K562 (cell line): Measurements from ENCODE around the gene CNTRL. TPM values are rescaled to one million over a fixed set of nuclear protein-coding genes. Genes with fewer than 3 reads are reported as not detected.

Experiments
- BHLHE40 ChIP-seq: IDR thresholded peaks from 2 replicates; pipeline ENCODE4 v1.6.1; 2011; ENCODE audit warnings: low read length, improper control_type of control experiment
- CC2D1A ChIP-seq: fragments of 450-650 bp; IDR thresholded peaks from 2 replicates; pipeline ENCODE4 v1.6.1; 2017; ENCODE audit warnings: mild to moderate bottlenecking
- FOS ChIP-seq: IDR thresholded peaks from 3 replicates; pipeline ENCODE4 v1.6.1; 2011; ENCODE audit not compliant: insufficient read length; ENCODE audit errors: extremely low read depth
- GABPA ChIP-seq: fragments of 200-800 bp; sonication (Bioruptor generic); conservative IDR thresholded peaks from 2 replicates; pipeline ENCODE4 v1.6.1; 2016; ENCODE audit warnings: low read depth, missing genetic modification characterization, missing compliant biosample characterization
- GABPB2 ChIP-seq: fragments of 250-450 bp; sonication (Bioruptor Pico); conservative IDR thresholded peaks from 2 replicates; pipeline ENCODE4 v1.5.1; 2021; ENCODE audit warnings: mild to moderate bottlenecking
- KDM5B ChIP-seq: fragments of 200-600 bp; sonication (generic); IDR thresholded peaks from 2 replicates; pipeline ENCODE4 v1.6.1; 2012; ENCODE audit warnings: low read depth, mild to moderate bottlenecking, moderate library complexity, low read length, control low read depth, inconsistent platforms; ENCODE audit not compliant: insufficient replicate concordance
- PBX2 ChIP-seq, 2 experiments: IDR thresholded peaks in 1 of 2; conservative IDR thresholded peaks in 1 of 2; 2 replicates each; pipeline ENCODE4 v1.6.1; 2016; ENCODE audit warnings: low read depth in 2 of 2, mild to moderate bottlenecking in 1 of 2, missing compliant biosample characterization in 1 of 2, missing genetic modification characterization in 1 of 2, moderate library complexity in 1 of 2
- PHF21A ChIP-seq: fragments of 450-650 bp; IDR thresholded peaks from 2 replicates; pipeline ENCODE4 v1.6.1; 2017; ENCODE audit warnings: low read depth, borderline replicate concordance
- PHF8 ChIP-seq: fragments of 200-600 bp; sonication (generic); IDR thresholded peaks from 2 replicates; pipeline ENCODE4 v1.6.1; 2012; ENCODE audit warnings: mixed run types, mild to moderate bottlenecking, inconsistent platforms, low read length, moderate library complexity, borderline replicate concordance
- POLR2G ChIP-seq: fragments of 200-400 bp; formaldehyde crosslinking; IDR thresholded peaks from 2 replicates; pipeline ENCODE4 v1.6.1; 2017; ENCODE audit warnings: low read depth, mild to moderate bottlenecking, antibody characterized with exemption, low read length, moderate library complexity
- POLR2H ChIP-seq: IDR thresholded peaks from 2 replicates; pipeline ENCODE4 v1.6.1; 2016; ENCODE audit warnings: missing genetic modification characterization, low read depth, mild to moderate bottlenecking, control low read depth, missing compliant biosample characterization, moderate library complexity
- PTRF ChIP-seq: fragments of 450-650 bp; IDR thresholded peaks from 2 replicates; pipeline ENCODE4 v1.6.1; 2016; ENCODE audit warnings: mild to moderate bottlenecking, missing genetic modification characterization, missing compliant biosample characterization
- RAD21 ChIP-seq, 2 experiments: fragments of 250-450 bp in 1 of 2; fragments of 450-650 bp in 1 of 2; sonication (Bioruptor Pico) in 1 of 2; formaldehyde crosslinking in 1 of 2; IDR thresholded peaks in 1 of 2; conservative IDR thresholded peaks in 1 of 2; 2 replicates each; pipeline versions ENCODE4 v1.4.0 to v1.8.0; 2020 to 2022; ENCODE audit warnings: mild to moderate bottlenecking in 2 of 2, moderate library complexity in 1 of 2
- RBFOX2 ChIP-seq: fragments of 200-400 bp; formaldehyde crosslinking; IDR thresholded peaks from 2 replicates; pipeline ENCODE4 v1.6.1; 2017; ENCODE audit warnings: low read depth, mild to moderate bottlenecking, low read length, moderate library complexity
- SRSF9 ChIP-seq: fragments of 200-400 bp; formaldehyde crosslinking; IDR thresholded peaks from 2 replicates; pipeline ENCODE4 v1.6.1; 2017; ENCODE audit warnings: low read depth, low read length, borderline replicate concordance
- SUPT5H ChIP-seq: fragments of 450-650 bp; IDR thresholded peaks from 2 replicates; pipeline ENCODE4 v1.6.1; 2016
- TEAD2 ChIP-seq: fragments of 450-650 bp; IDR thresholded peaks from 2 replicates; pipeline ENCODE4 v1.6.1; 2016; ENCODE audit warnings: missing genetic modification characterization, control low read depth, missing compliant biosample characterization
- ZFP36 ChIP-seq: fragments of 150-350 bp; IDR thresholded peaks from 2 replicates; pipeline ENCODE4 v1.6.1; 2018; ENCODE audit warnings: low read length, low read depth; ENCODE audit not compliant: partially characterized antibody
- ZNF354B ChIP-seq: fragments of 250-450 bp; sonication (Bioruptor Pico); IDR thresholded peaks from 2 replicates; pipeline ENCODE4 v1.4.0; 2020
- ZNF551 ChIP-seq: fragments of 250-450 bp; sonication (Bioruptor Pico); IDR thresholded peaks from 2 replicates; pipeline ENCODE4 v1.5.0; 2021; ENCODE audit warnings: mild to moderate bottlenecking, moderate library complexity
- polyA plus RNA-seq, 8 experiments: library from polyadenylated mRNA; depleted of rRNA in 4 of 8; stranded (reverse) in 5 of 8; unstranded in 3 of 8; fragments of >200 nt; fragmentation: Nextera tagmentation in 2 of 8; fragmentation: Illumina TruSeq in 1 of 8; extraction: Ambion mirVana in 2 of 8; extraction: Trizol in 1 of 8; gene quantifications; 2 replicates each; pipeline versions ENCODE4 v1.2.1 to v1.2.3, GENCODE V29; 2011 to 2014; ENCODE audit warnings: inconsistent platforms in 1 of 8, missing spikeins in 1 of 8
- total RNA-seq, 7 experiments: library from RNA; depleted of rRNA in 6 of 7; stranded (reverse); fragments of >200 nt in 6 of 7; fragmentation: Illumina TruSeq in 2 of 7; extraction: Trizol in 2 of 7; gene quantifications; 2 replicates each; pipeline versions ENCODE4 v1.2.1 to v1.2.3, GENCODE V29; 2011 to 2021; ENCODE audit warnings: low replicate concordance in 1 of 7
- TF ChIP-seq, protein P1 (sequence below): sonication (generic); IDR thresholded peaks from 2 replicates; pipeline ENCODE4 v1.6.1; 2016
- TF ChIP-seq, protein P2 (sequence below): fragments of 150-350 bp; IDR thresholded peaks from 2 replicates; pipeline ENCODE4 v1.6.1; 2014; ENCODE audit warnings: low read depth, mild to moderate bottlenecking, low read length, borderline replicate concordance

CNTRL gene
- total and polyA plus RNA-seq, 9 of the 15 experiments (the other 6 are each of a cell fraction or from before 2014, with no cell fraction given), result 9.2 to 28.9 (median 20.5) TPM

- TF ChIP-seq ZNF354B (CRISPR knock-in tag) (no peak), GABPB2 (no peak), POLR2G (peak; percentile 71), PHF8 (peak; percentile 56; the same call in 1 of the 2 replicates), ZNF551 (CRISPR knock-in tag) (no peak), SUPT5H (peak; percentile 60), PBX2 (CRISPR knock-in tag; IDR thresholded peaks at IDR 0.05; ENCODE audit: low read depth) (peak; percentile 49; the same call in 1 of the 2 replicates), PBX2 (tag; conservative IDR thresholded peaks at IDR 0.05; ENCODE audit: low read depth) (peak; percentile 96), RAD21 (CRISPR knock-in tag; conservative IDR thresholded peaks at IDR 0.05 in 1 of 2, IDR thresholded peaks at IDR 0.05 in 1 of 2) (0 out of 4 replicates have a peak, but pooled peaks of 1 of the 2 experiments have one; percentile 13), CC2D1A (peak; percentile 94), SRSF9 (no peak), PHF21A (peak; percentile 40; the same call in 1 of the 2 replicates), TEAD2 (tag) (peak; percentile 72; the same call in 1 of the 2 replicates), GABPA (peak; percentile 71), RBFOX2 (peak; percentile 77), KDM5B (no peak), POLR2H (tag) (peak; percentile 79), BHLHE40 (no peak), FOS (peak; percentile 61), PTRF (tag) (no peak), ZFP36 (no peak)
- TF ChIP-seq, protein P1, sequence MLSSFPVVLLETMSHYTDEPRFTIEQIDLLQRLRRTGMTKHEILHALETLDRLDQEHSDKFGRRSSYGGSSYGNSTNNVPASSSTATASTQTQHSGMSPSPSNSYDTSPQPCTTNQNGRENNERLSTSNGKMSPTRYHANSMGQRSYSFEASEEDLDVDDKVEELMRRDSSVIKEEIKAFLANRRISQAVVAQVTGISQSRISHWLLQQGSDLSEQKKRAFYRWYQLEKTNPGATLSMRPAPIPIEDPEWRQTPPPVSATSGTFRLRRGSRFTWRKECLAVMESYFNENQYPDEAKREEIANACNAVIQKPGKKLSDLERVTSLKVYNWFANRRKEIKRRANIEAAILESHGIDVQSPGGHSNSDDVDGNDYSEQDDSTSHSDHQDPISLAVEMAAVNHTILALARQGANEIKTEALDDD, result 0 out of 2 replicates have a peak, but pooled peaks have one; percentile 19
- TF ChIP-seq, protein P2, sequence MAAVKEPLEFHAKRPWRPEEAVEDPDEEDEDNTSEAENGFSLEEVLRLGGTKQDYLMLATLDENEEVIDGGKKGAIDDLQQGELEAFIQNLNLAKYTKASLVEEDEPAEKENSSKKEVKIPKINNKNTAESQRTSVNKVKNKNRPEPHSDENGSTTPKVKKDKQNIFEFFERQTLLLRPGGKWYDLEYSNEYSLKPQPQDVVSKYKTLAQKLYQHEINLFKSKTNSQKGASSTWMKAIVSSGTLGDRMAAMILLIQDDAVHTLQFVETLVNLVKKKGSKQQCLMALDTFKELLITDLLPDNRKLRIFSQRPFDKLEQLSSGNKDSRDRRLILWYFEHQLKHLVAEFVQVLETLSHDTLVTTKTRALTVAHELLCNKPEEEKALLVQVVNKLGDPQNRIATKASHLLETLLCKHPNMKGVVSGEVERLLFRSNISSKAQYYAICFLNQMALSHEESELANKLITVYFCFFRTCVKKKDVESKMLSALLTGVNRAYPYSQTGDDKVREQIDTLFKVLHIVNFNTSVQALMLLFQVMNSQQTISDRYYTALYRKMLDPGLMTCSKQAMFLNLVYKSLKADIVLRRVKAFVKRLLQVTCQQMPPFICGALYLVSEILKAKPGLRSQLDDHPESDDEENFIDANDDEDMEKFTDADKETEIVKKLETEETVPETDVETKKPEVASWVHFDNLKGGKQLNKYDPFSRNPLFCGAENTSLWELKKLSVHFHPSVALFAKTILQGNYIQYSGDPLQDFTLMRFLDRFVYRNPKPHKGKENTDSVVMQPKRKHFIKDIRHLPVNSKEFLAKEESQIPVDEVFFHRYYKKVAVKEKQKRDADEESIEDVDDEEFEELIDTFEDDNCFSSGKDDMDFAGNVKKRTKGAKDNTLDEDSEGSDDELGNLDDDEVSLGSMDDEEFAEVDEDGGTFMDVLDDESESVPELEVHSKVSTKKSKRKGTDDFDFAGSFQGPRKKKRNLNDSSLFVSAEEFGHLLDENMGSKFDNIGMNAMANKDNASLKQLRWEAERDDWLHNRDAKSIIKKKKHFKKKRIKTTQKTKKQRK, result no peak
Measured at GRCh38 chr9:121121582-121122087, 46.9 kb downstream of the CNTRL start (continued).
